ENCODE measurements around the gene UCN3. TPM values are rescaled to one million over a fixed set of nuclear protein-coding genes. Genes with fewer than 3 reads are reported as not detected.

The UCN3 gene
- total RNA-seq, 1 experiment from 2014 or later = not detected

DNA sequence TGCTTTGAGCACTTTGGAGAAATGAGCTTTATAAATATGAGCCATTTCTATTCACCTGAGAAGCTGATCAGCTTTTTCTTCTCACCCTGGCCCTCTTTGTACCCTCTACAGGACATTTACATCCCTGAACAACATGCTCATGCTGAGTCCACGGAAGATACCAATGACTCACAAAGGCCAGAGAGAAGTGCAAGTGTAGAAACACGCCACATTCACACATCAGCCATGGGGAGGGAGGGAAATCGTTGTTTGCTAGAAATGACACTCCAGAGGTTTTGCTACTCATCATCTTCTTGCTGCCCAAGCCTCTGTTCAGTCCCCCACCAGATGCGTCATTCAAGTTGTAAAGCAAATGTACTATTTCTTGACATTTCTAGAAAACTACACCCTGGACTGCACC lies 2.8 kb upstream of the UCN3 start:
- Histone ChIP-seq H3K27ac (ENCODE audit: insufficient read length, low read depth, low read length) (no peak overlapping the region), H2BK120ac (ENCODE audit: low read depth, low read length, poor library complexity, severe bottlenecking) (no peak overlapping the region), H3K79me2 (ENCODE audit: insufficient read depth, low read length) (no peaks in the 10 kb centered on the region), H2AK5ac (ENCODE audit: insufficient read length, low read length) (no peak overlapping the region), H3K9ac (ENCODE audit: extremely low read depth, insufficient read length, low read length) (no peak overlapping the region), H3K23me2 (ENCODE audit: insufficient read length, low read depth, low read length, poor library complexity, severe bottlenecking) (no peaks in the 10 kb centered on the region), H3T11ph (ENCODE audit: low read length) (no peak overlapping the region), H4K20me1 (ENCODE audit: control insufficient read depth, insufficient read depth, insufficient read length) (no peaks in the 10 kb centered on the region), H2BK5ac (ENCODE audit: insufficient read length, low read length) (no peak overlapping the region), H2BK20ac (ENCODE audit: low read depth, low read length, poor library complexity, severe bottlenecking) (no peak overlapping the region), H3K56ac (ENCODE audit: insufficient read length, low read depth, low read length) (no peak overlapping the region), H3K27me3 (ENCODE audit: insufficient read depth, low read length) (no peaks in the 10 kb centered on the region), H4K8ac (replicated peaks; ENCODE audit: insufficient read length, low read depth, low read length) (no peak overlapping the region), H2BK12ac (ENCODE audit: insufficient read length, low read depth, low read length) (no peak overlapping the region), H3K23ac (ENCODE audit: insufficient read length, low read depth, low read length) (no peak overlapping the region), H3K79me1 (ENCODE audit: insufficient read depth, low read depth, low read length, poor library complexity, severe bottlenecking) (no peaks in the 10 kb centered on the region), H3K14ac (ENCODE audit: insufficient read depth, low read length) (no peak overlapping the region), H4K91ac (ENCODE audit: insufficient read length, low read depth, low read length) (no peak overlapping the region), H3K4me2 (ENCODE audit: insufficient read depth, insufficient read length, low read length) (no peak overlapping the region), H3K4me1 (ENCODE audit: insufficient read depth, low read length) (no peaks in the 10 kb centered on the region), H3K4ac (ENCODE audit: low read depth, low read length) (no peak overlapping the region), H3K18ac (ENCODE audit: insufficient read length, low read depth, low read length) (no peak overlapping the region), H4K5ac (ENCODE audit: insufficient read length, low read depth, low read length) (no peak overlapping the region), H3K9me3 (ENCODE audit: control insufficient read depth, low read depth, low read length) (no peaks in the 10 kb centered on the region), H2AFZ (ENCODE audit: low read length) (no peak overlapping the region), H2BK15ac (ENCODE audit: low read depth, low read length) (no peak overlapping the region)
- peaks cover 0 to 49% of the 10 kb centered on the region in 2 experiments; a peak in 4 of 5 replicates for H3K9me3 Mint-ChIP-seq
- DNase-seq = no peak
- H3K4me1 Mint-ChIP-seq = 0 out of 4 replicates have a peak, but pooled peaks cover 0 to 2% of the 10 kb centered on the region in 2 experiments
- no peak for TF ChIP-seq CTCF (conservative IDR thresholded peaks at IDR 0.05)
- no peak overlapping the region for H3K27ac Mint-ChIP-seq
- H3K4me3 Mint-ChIP-seq = no peak overlapping the region
- H3K36me3 Mint-ChIP-seq (ENCODE audit: insufficient read depth in 1 of 3, low read depth in 3 of 3) = no peaks in the 10 kb centered on the region
- peaks cover 4% of the 10 kb centered on the region for H3K27me3 Mint-ChIP-seq (ENCODE audit: low read depth)
- no CpG with 5 or more reads among the region's 4 CpGs for WGBS (ENCODE audit: extremely low coverage, insufficient read length, low lambda C conversion rate)

Data from H9 (cell line).